ENCODE results near the gene LRRC17.

The LRRC17 gene

GRCh38 chr7:102912742-102913141, at the start of gene LRRC17:
Gene LRRC17, plus strand, starts transcription at chr7:102913000. Its CDS starts 20,914 bp downstream, at chr7:102933914.
- DNase-seq (ENCODE audit: low spot score), result no peak

GRCh38 chr7:102864958-102865357, 47.8 kb upstream of the LRRC17 start:
- DNase-seq (ENCODE audit: low spot score), result no peak

- DNase-seq (ENCODE audit: low spot score), result no peak
These were observed 46.1 kb upstream of the LRRC17 start for GRCh38 chr7:102866535-102867215.

GRCh38 chr7:102869195-102869594, 43.6 kb upstream of the LRRC17 start:
- DNase-seq (ENCODE audit: low spot score), result no peak

- no peak for DNase-seq (ENCODE audit: low spot score)
These were observed 40.3 kb upstream of the LRRC17 start for GRCh38 chr7:102872460-102872859.

GRCh38 chr7:102873470-102874165, 39.2 kb upstream of the LRRC17 start:
- no peak for DNase-seq (ENCODE audit: low spot score)

GRCh38 chr7:102874166-102874829, 38.5 kb upstream of the LRRC17 start:
- no peak for DNase-seq (ENCODE audit: low spot score)

GRCh38 chr7:102874966-102875365, 37.8 kb upstream of the LRRC17 start:
- DNase-seq (ENCODE audit: low spot score), result no peak

GRCh38 chr7:102875700-102876295, 37.0 kb upstream of the LRRC17 start:
- DNase-seq (ENCODE audit: low spot score), result no peak

- no peak for DNase-seq (ENCODE audit: low spot score)
These were observed 29.5 kb upstream of the LRRC17 start for GRCh38 chr7:102883098-102883860.

GRCh38 chr7:102888561-102889233, 24.1 kb upstream of the LRRC17 start:
- no peak for DNase-seq (ENCODE audit: low spot score)

- no peak for DNase-seq (ENCODE audit: low spot score)
These were observed 22.9 kb upstream of the LRRC17 start for GRCh38 chr7:102889851-102890250.

- no peak for DNase-seq (ENCODE audit: low spot score)
These were observed 22.4 kb upstream of the LRRC17 start for GRCh38 chr7:102890292-102890970.

- no peak for DNase-seq (ENCODE audit: low spot score)
These were observed 21.7 kb upstream of the LRRC17 start for GRCh38 chr7:102890971-102891692.

- DNase-seq (ENCODE audit: low spot score), result no peak
These were observed 21.0 kb upstream of the LRRC17 start for GRCh38 chr7:102891693-102892261.

- no peak for DNase-seq (ENCODE audit: low spot score)
These were observed 20.0 kb upstream of the LRRC17 start for GRCh38 chr7:102892631-102893278.

GRCh38 chr7:102895602-102896001, 17.2 kb upstream of the LRRC17 start:
- no peak for DNase-seq (ENCODE audit: low spot score)

- DNase-seq (ENCODE audit: low spot score), result no peak
These were observed 16.2 kb upstream of the LRRC17 start for GRCh38 chr7:102896585-102896984.

- DNase-seq (ENCODE audit: low spot score), result no peak
These were observed 15.6 kb upstream of the LRRC17 start for GRCh38 chr7:102897211-102897631.
